Ishikawa (cell line): ENCODE measurements around the gene SIRT1.

ENCODE experiments used
- CREB1 ChIP-seq: IDR thresholded peaks from 2 replicates; pipeline ENCODE4 v1.6.1; 2012; ENCODE audit warnings: low read depth
- EGR1 ChIP-seq: IDR thresholded peaks from 2 replicates; pipeline ENCODE4 v1.6.1; 2012
- EP300 ChIP-seq: IDR thresholded peaks from 2 replicates; pipeline ENCODE4 v1.6.1; 2012; ENCODE audit warnings: borderline replicate concordance
- FOXM1 ChIP-seq: IDR thresholded peaks from 2 replicates; pipeline ENCODE4 v1.6.1; 2012; ENCODE audit warnings: low read depth, borderline replicate concordance
- NFIC ChIP-seq: IDR thresholded peaks from 2 replicates; pipeline ENCODE4 v1.6.1; 2012
- RAD21 ChIP-seq: IDR thresholded peaks from 2 replicates; pipeline ENCODE4 v1.6.1; 2012; ENCODE audit warnings: low read depth
- TAF1 ChIP-seq: IDR thresholded peaks from 2 replicates; pipeline ENCODE4 v1.6.1; 2012; ENCODE audit warnings: low read depth, mild to moderate bottlenecking
- TCF12 ChIP-seq: IDR thresholded peaks from 2 replicates; pipeline ENCODE4 v1.6.1; 2012; ENCODE audit warnings: low read depth
- TEAD4 ChIP-seq: IDR thresholded peaks from 2 replicates; pipeline ENCODE4 v1.6.1; 2012
- YY1 ChIP-seq: IDR thresholded peaks from 2 replicates; pipeline ENCODE4 v1.6.1; 2012; ENCODE audit warnings: low read depth
- ZBTB7A ChIP-seq: IDR thresholded peaks from 2 replicates; pipeline ENCODE4 v1.6.1; 2012; ENCODE audit warnings: low read depth
- TF ChIP-seq, protein P1 (sequence below): IDR thresholded peaks from 2 replicates; pipeline ENCODE4 v1.6.1; 2012

DNA sequence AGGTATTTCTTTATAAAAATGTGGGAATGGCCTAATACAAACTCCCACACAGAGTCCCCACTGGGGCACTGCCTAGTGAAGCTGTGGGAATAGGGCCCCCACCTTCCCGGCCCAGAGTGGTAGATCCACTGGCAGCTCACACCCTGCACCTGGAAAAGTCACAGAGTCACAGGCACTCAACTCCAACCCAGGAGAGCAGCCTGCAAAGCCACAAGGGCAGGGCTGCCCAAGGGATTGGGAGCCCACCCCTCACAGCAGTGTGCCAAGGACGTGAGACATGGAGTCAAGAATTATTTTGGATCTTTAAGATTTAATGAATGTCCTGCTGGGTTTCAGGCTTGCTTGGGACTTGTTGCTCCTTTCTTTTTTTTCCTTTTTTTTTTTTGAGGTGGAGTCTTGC, 41.2 kb upstream of the SIRT1 start:
- no peak for TF ChIP-seq EP300
- TF ChIP-seq YY1: no peak
- TF ChIP-seq ZBTB7A: no peak
- TF ChIP-seq, protein P1, sequence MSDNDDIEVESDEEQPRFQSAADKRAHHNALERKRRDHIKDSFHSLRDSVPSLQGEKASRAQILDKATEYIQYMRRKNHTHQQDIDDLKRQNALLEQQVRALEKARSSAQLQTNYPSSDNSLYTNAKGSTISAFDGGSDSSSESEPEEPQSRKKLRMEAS: no peak
- no peak for TF ChIP-seq RAD21
- no peak for TF ChIP-seq FOXM1
- no peak for TF ChIP-seq TAF1
- no peak for TF ChIP-seq CREB1
- no peak for TF ChIP-seq TCF12
- TF ChIP-seq NFIC: no peak
- no peak for TF ChIP-seq TEAD4
- TF ChIP-seq EGR1: no peak
